ENCODE measurements around the gene HOXB7.
A peak's percentile ranks its signal among the peaks of the same experiment; 100 is the strongest.

HOXB7 gene

GRCh38 chr17:48625495-48626244 lies 14.9 kb upstream of the HOXB7 start:
- DNase-seq: peak; percentile 38
- in situ Hi-C loops (cut with MboI; ENCODE audit: low pct_unique_long_range_greater_than_20kb, low sequenced_read_pairs): no loop called here

DNA sequence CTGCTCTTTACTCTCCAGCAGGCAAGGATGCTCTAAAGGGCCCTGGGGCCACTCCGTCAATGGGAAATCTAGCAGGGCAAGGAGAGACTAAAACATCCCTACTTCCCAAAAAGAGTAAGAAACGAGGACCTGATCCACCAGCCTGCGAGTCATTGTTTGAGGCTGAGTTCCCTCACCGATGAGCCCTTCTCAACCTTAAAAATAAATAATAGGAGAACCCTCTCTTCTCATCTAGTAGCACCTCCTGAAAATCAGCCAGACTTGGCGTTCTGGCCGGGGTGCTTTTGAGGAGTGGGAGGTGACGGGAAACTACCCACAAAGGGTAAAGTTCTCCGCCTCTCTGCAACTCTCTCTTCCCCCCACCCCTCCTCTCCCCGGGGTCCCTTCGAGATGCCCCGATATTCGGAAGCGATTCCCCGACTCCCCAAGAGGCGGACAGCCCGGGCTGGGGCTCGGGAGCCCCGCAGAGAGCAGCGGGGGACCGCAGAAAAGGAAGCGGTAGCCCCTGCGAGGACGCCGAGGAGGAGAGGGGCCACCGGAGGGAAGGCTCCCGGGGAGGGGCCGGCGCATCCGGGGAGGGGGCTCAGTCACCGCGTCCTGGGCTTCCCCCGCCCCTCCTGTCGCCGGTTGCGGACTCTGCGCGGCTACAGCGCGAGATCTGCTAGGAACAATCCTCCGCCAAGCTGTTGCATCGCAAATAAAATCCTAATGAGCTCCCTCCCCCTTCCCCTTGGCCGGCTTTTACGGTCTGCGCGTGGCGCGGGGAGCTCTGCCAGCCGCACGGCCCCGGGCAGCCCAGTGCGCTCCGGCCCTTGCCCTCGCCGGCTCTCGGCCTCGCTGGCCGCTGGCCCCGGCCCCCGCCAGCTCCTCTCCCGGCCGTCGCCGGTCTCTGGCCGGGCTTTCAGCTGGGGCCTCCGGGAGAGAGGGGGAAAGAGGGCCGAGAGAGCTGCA lies 14.0 kb upstream of the HOXB7 start:
- in situ Hi-C loops (cut with MboI; ENCODE audit: low pct_unique_long_range_greater_than_20kb, low sequenced_read_pairs): no loop called here
- no peak for DNase-seq

- in situ Hi-C loops (cut with MboI; ENCODE audit: low pct_unique_long_range_greater_than_20kb, low sequenced_read_pairs): no loop called here
- no peak for DNase-seq
Measured at GRCh38 chr17:48624118-48624517, 13.3 kb upstream of the HOXB7 start.

DNA sequence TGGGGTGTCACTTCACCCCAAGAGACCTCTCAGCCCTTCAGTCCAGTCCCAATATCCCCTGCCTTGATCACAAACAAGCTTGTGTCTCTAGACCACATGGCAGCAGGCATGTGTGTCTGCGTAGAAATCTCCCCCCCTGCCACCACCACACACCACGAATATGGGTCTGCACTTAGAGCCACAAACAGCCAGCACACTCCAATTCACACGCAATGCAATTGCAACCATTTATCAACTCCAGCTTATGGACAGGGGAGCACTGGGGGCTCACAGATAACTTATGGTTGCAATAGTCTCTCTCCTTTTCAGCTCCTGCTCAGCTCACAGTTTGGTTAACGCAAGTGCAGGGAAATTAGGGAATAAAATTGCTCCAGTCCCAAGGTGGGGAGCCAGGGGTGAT lies 12.8 kb upstream of the HOXB7 start:
- no peak for DNase-seq
- in situ Hi-C loops (cut with MboI; ENCODE audit: low pct_unique_long_range_greater_than_20kb, low sequenced_read_pairs): no loop called here

DNA sequence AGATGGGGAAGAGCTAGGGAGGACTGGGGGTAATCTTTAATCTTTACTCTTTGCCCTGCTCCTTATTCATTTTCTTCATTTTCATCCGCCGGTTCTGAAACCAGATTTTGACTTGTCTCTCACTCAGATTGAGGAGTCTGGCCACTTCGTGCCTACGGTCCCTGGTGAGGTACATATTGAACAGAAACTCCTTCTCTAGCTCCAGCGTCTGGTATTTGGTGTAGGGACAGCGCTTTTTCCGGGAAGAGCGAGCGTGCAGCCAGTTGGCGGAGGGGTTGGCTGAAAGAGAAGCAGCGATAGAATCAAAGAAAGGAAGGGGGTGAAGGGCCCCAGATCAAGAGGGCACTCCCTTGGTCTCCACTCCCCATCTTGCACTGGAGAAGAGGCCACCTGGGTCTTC lies 12.0 kb upstream of the HOXB7 start:
- in situ Hi-C loops (cut with MboI; ENCODE audit: low pct_unique_long_range_greater_than_20kb, low sequenced_read_pairs): no loop called here

DNA sequence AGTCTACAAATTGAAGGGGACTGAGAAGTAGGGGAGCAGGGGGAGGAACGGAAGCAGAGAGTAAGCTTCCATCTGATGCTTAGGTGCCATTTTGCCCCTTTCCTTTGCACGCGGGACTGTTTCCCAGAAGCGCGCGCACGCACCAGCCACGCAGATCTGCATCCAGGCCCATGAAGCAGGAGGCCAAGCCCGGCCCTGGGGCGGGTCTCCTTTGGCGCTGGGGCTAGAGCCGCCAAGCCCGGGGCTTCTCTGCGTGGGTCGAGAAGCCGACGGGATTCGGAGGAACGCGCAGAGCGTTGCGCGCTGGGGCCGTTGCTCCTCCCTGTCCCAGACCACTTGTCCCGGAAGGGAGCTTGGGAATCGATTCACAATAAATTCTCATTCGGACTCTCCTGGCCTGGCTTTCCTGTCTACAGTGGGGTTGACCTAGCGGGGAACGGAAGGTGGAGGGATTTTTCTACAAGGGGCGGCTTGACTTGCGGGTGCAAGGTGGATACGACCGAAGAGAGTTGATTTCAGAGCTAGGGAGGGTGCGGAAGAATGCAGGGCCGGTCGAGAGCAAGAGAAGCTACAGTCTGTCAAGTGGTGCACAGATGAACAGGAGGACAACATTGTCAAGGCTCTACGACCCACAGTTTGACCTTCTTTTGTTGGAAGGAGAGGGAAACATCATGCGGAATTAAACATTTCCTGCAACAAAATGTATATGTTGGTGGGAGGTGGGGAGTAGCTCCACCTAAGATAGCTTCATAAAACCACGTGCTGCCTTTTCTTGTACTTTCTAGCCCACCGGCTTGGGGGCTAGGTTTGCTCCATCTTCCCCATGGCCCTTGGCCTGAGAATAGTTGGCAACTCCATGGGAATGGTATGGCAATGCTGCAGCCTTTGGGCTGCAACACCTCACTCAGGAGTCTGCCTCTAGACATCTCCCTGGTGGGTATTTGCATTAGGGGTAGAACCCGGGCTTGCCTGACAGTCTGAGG lies 10.9 kb upstream of the HOXB7 start:
- in situ Hi-C loops (cut with MboI; ENCODE audit: low pct_unique_long_range_greater_than_20kb, low sequenced_read_pairs): no loop called here
- no peak for DNase-seq

More for the DNA sequence above, 12.0 kb upstream of the HOXB7 start:
- no peak for DNase-seq

- DNase-seq: no peak
- in situ Hi-C loops (cut with MboI; ENCODE audit: low pct_unique_long_range_greater_than_20kb, low sequenced_read_pairs): no loop called here
Measured at GRCh38 chr17:48620461-48621139, 9.8 kb upstream of the HOXB7 start.

GRCh38 chr17:48619826-48620449 lies 9.1 kb upstream of the HOXB7 start:
- in situ Hi-C loops (cut with MboI; ENCODE audit: low pct_unique_long_range_greater_than_20kb, low sequenced_read_pairs): no loop called here

GRCh38 chr17:48618256-48618896 lies 7.6 kb upstream of the HOXB7 start:
- DNase-seq: peak; percentile 90

More at GRCh38 chr17:48619826-48620449, 9.1 kb upstream of the HOXB7 start:
- no peak for DNase-seq

DNA sequence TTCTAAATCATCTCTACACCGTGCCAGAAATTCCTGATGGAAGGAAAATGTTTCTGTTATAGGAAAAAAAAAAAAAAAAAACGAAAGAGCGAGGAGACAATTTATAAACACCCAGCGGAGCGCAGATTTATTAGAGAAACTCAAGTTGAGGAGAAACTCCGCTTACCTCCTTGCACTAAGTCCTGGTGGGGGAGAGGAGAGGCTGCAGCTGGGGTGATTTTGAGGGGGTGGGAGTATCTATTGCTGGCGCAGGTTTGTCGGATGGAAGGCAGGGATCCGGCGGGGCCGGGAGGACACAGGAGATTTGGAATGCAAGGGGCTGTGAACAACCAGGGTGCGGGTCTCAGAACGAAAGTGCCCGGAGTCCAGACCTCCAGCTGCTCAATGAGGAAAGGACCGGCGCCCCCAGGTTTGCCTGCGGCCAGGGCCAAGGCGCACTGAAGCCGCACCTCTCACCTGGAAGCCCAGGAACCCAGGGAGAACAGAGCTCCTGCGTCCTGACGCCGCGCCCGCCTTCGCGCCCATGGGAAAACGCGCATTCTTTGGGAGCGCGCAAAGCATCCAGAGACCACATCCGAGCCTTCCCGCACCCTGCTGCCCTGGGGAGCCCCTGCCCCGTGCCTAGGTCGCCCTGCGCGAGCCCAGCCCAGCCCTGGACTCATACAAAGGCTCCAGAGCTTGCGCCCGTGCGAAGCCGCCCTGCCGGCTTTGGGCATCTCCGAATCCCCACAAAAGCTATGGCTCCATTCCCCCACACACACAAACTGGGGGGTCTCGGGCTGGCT lies 6.8 kb upstream of the HOXB7 start:
- DNase-seq: no peak
- in situ Hi-C loops (cut with MboI; ENCODE audit: low pct_unique_long_range_greater_than_20kb, low sequenced_read_pairs): no loop called here

More at GRCh38 chr17:48618256-48618896, 7.6 kb upstream of the HOXB7 start:
- in situ Hi-C loops (cut with MboI; ENCODE audit: low pct_unique_long_range_greater_than_20kb, low sequenced_read_pairs): no loop called here

- in situ Hi-C loops (cut with MboI; ENCODE audit: low pct_unique_long_range_greater_than_20kb, low sequenced_read_pairs): no loop called here
- DNase-seq: no peak
Measured at GRCh38 chr17:48616717-48617470, 6.1 kb upstream of the HOXB7 start.

DNA sequence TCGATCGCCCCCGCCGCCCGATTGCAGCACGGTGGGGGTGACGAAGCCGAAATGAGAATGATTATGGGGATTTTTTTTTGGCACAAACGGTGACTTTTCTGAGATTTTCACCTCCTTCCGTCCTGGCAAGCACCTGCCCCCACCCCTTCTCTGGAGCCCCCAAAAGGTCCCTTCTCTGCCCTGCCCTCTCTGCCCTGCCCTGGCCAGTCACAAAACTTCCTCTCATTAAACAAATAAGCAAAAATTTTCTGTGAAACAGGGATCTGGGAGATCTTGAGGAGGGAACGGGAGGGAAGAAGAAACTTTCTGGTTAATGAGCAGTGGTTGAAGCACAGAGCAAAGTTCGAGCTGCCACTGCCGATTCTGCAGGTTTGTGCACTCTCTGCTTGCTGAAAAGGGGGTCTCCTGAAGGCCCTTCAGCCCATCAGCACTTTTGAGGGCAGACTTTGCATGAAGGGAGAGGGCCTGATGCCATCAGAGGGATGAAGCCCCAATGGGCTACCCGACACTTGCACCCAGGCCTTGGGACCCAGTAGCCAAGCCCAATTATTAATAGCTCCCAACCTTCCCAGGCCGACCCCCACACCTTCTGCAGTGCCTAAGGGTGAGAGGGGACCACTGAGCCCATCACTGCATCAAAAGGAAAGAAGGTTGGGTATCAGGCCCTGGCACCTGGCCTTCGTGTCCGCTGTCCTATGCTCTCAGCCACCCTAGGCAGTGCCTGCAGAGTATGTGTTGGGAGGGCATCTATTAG lies 5.3 kb upstream of the HOXB7 start:
- in situ Hi-C loops (cut with MboI; ENCODE audit: low pct_unique_long_range_greater_than_20kb, low sequenced_read_pairs): no loop called here
- DNase-seq: no peak

- no peak for DNase-seq
- in situ Hi-C loops (cut with MboI; ENCODE audit: low pct_unique_long_range_greater_than_20kb, low sequenced_read_pairs): no loop called here
Measured at GRCh38 chr17:48615047-48615962, 4.5 kb upstream of the HOXB7 start, which contains the start of gene HOXB8. HOXB8 (minus strand) TSS chr17:48615292; CDS start chr17:48614704, 588 bp downstream.

GRCh38 chr17:48613862-48614694 lies 3.3 kb upstream of the HOXB7 start:
- DNase-seq: no peak
- in situ Hi-C loops (cut with MboI; ENCODE audit: low pct_unique_long_range_greater_than_20kb, low sequenced_read_pairs): no loop called here

All from KBM-7 (cell line).